Vagina (tissue), 2 donors: ENCODE results near the gene MS4A14.

ENCODE experiments used
- CTCF ChIP-seq, 3 experiments: fragments of 450-650 bp in 2 of 3; fragments of 200-600 bp in 1 of 3; sonication (generic) in 1 of 3; IDR thresholded peaks; one replicate each; pipeline ENCODE4 v1.5.1; 2017 to 2019; ENCODE audit warnings: antibody characterized with exemption in 3 of 3, mild to moderate bottlenecking in 2 of 3, moderate library complexity in 2 of 3
- POLR2AphosphoS5 ChIP-seq, 2 donors: sonication (generic); formaldehyde crosslinking; IDR thresholded peaks; one replicate each; pipeline ENCODE4 v1.9.0; 2017; ENCODE audit warnings: antibody characterized with exemption in 2 of 2, mild to moderate bottlenecking in 2 of 2, low read depth in 1 of 2; ENCODE audit not compliant: insufficient read depth in 1 of 2

DNA sequence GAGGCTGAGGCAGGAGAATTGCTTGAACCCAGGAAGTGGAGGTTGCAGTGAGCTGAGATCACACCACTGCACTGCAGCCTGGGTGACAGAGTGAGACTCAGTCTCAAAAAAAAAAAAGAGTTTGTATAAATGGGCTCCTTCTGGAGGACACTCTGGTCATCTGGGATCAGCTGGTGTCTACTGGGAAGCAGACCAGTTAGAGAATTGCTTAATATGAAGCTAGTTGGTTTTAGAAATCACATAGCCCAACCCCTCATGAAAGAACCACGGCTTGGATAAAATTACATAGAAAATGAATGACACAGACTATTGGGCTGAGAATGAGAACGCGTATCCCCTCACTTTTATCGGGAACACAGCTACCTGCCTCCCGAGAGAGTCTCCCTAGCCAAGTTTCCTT lies 3.2 kb upstream of the MS4A14 start:
- TF ChIP-seq POLR2AphosphoS5 (IDR thresholded peaks at IDR 0.05; ENCODE audit: insufficient read depth in 1 of 2, low read depth in 1 of 2) = no peak
- TF ChIP-seq CTCF (IDR thresholded peaks at IDR 0.05) = no peak
